K562 (cell line): Measurements from ENCODE around the gene CPTP. TPM values are rescaled to one million over a fixed set of nuclear protein-coding genes. Genes with fewer than 3 reads are reported as not detected.

ENCODE experiments used
- AFF1 ChIP-seq, 2 experiments: fragments of 450-650 bp; IDR thresholded peaks; 2 replicates each; pipeline ENCODE4 v1.6.1; 2018; ENCODE audit warnings: mild to moderate bottlenecking in 2 of 2, low read depth in 1 of 2; ENCODE audit not compliant: partially characterized antibody in 2 of 2
- CBX5 ChIP-seq: IDR thresholded peaks from 2 replicates; pipeline ENCODE4 v1.6.1; 2014; ENCODE audit warnings: low read depth, borderline replicate concordance
- CCAR2 ChIP-seq: fragments of 200-400 bp; formaldehyde crosslinking; IDR thresholded peaks from 2 replicates; pipeline ENCODE4 v1.6.1; 2017; ENCODE audit warnings: mild to moderate bottlenecking, low read depth, low read length
- CREB3L1 ChIP-seq: fragments of 450-650 bp; IDR thresholded peaks from 2 replicates; pipeline ENCODE4 v1.6.1; 2014; ENCODE audit warnings: low read depth, mild to moderate bottlenecking, moderate library complexity, borderline replicate concordance
- CREBBP ChIP-seq: IDR thresholded peaks from one replicate; pipeline ENCODE4 v1.6.1; 2012; ENCODE audit warnings: low read depth, mild to moderate bottlenecking, control low read depth, inconsistent platforms, low read length
- DIDO1 ChIP-seq: fragments of 450-650 bp; IDR thresholded peaks from 2 replicates; pipeline ENCODE4 v1.6.1; 2016; ENCODE audit warnings: low read depth, missing biosample characterization, missing genetic modification characterization
- GMEB1 ChIP-seq: fragments of 250-450 bp; sonication (Bioruptor Pico); IDR thresholded peaks from 2 replicates; pipeline ENCODE4 v1.4.0; 2020; ENCODE audit warnings: mild to moderate bottlenecking
- HMGN3 ChIP-seq: IDR thresholded peaks from 2 replicates; pipeline ENCODE4 v1.6.1; 2011; ENCODE audit warnings: borderline replicate concordance, low read depth, mild to moderate bottlenecking, mixed read lengths, low read length; ENCODE audit not compliant: insufficient read length; ENCODE audit errors: extremely low read depth
- MAFK ChIP-seq: IDR thresholded peaks from 2 replicates; pipeline ENCODE4 v1.6.1; 2011; ENCODE audit warnings: low read length, improper control_type of control experiment
- MAX ChIP-seq: sonication (generic); formaldehyde crosslinking; IDR thresholded peaks from 2 replicates; pipeline ENCODE4 v1.9.0; 2022; ENCODE audit warnings: mild to moderate bottlenecking, missing genetic modification reagents
- NCOA1 ChIP-seq: fragments of 450-650 bp; IDR thresholded peaks from 2 replicates; pipeline ENCODE4 v1.6.1; 2016; ENCODE audit warnings: low read depth
- NEUROD1 ChIP-seq: fragments of 150-350 bp; IDR thresholded peaks from 2 replicates; pipeline ENCODE4 v1.6.1; 2014; ENCODE audit warnings: borderline replicate concordance, low read length, low read depth; ENCODE audit not compliant: partially characterized antibody
- NFE2 ChIP-seq: IDR thresholded peaks from 2 replicates; pipeline ENCODE4 v1.6.1; 2014; ENCODE audit warnings: antibody characterized with exemption, low read depth
- RBM22 ChIP-seq: fragments of 200-400 bp; formaldehyde crosslinking; IDR thresholded peaks from 2 replicates; pipeline ENCODE4 v1.6.1; 2018; ENCODE audit warnings: low read length, low read depth; ENCODE audit not compliant: poor library complexity, severe bottlenecking
- TAF9B ChIP-seq: fragments of 450-650 bp; IDR thresholded peaks from 2 replicates; pipeline ENCODE4 v1.6.1; 2018; ENCODE audit warnings: mild to moderate bottlenecking; ENCODE audit not compliant: partially characterized antibody
- TAL1 ChIP-seq: fragments of 450-650 bp; IDR thresholded peaks from 2 replicates; pipeline ENCODE4 v1.6.1; 2016; ENCODE audit warnings: mild to moderate bottlenecking
- ZNF184 ChIP-seq: sonication (generic); formaldehyde crosslinking; IDR thresholded peaks from 2 replicates; pipeline ENCODE4 v1.5.0; 2020; ENCODE audit warnings: missing genetic modification reagents
- ZNF274 ChIP-seq: IDR thresholded peaks from 2 replicates; pipeline ENCODE4 v1.6.1; 2011; ENCODE audit warnings: low read depth, mild to moderate bottlenecking, low read length, moderate library complexity, borderline replicate concordance
- ZNF354B ChIP-seq: fragments of 250-450 bp; sonication (Bioruptor Pico); IDR thresholded peaks from 2 replicates; pipeline ENCODE4 v1.4.0; 2020
- ZNF551 ChIP-seq: fragments of 250-450 bp; sonication (Bioruptor Pico); IDR thresholded peaks from 2 replicates; pipeline ENCODE4 v1.5.0; 2021; ENCODE audit warnings: mild to moderate bottlenecking, moderate library complexity
- ZNF764 ChIP-seq: fragments of 250-450 bp; sonication (Bioruptor Pico); IDR thresholded peaks from 2 replicates; pipeline ENCODE4 v1.4.0; 2020; ENCODE audit warnings: low read depth, mild to moderate bottlenecking, moderate library complexity
- polyA plus RNA-seq, 8 experiments: library from polyadenylated mRNA; depleted of rRNA in 4 of 8; stranded (reverse) in 5 of 8; unstranded in 3 of 8; fragments of >200 nt; fragmentation: Nextera tagmentation in 2 of 8; fragmentation: Illumina TruSeq in 1 of 8; extraction: Ambion mirVana in 2 of 8; extraction: Trizol in 1 of 8; gene quantifications; 2 replicates each; pipeline versions ENCODE4 v1.2.1 to v1.2.3, GENCODE V29; 2011 to 2014; ENCODE audit warnings: inconsistent platforms in 1 of 8, missing spikeins in 1 of 8
- total RNA-seq, 7 experiments: library from RNA; depleted of rRNA in 6 of 7; stranded (reverse); fragments of >200 nt in 6 of 7; fragmentation: Illumina TruSeq in 2 of 7; extraction: Trizol in 2 of 7; gene quantifications; 2 replicates each; pipeline versions ENCODE4 v1.2.1 to v1.2.3, GENCODE V29; 2011 to 2021; ENCODE audit warnings: low replicate concordance in 1 of 7

Gene CPTP
- total and polyA plus RNA-seq, 9 of the 15 experiments (the other 6 are each of a cell fraction or from before 2014, with no cell fraction given) = 0.11 to 25.8 (median 3.5) TPM

- TF ChIP-seq NFE2 (no peak; the same call in 1 of the 2 replicates), ZNF764 (CRISPR knock-in tag) (no peak), ZNF551 (CRISPR knock-in tag) (no peak), CCAR2 (no peak), ZNF184 (no peak), CBX5 (peak; percentile 77; the same call in 1 of the 2 replicates), GMEB1 (CRISPR knock-in tag) (peak; percentile 85), TAF9B (peak; percentile 88), MAFK (0 out of 2 replicates have a peak, but pooled peaks have one; percentile 20), HMGN3 (peak; percentile 97), ZNF354B (CRISPR knock-in tag) (peak; percentile 34; the same call in 1 of the 2 replicates), NEUROD1 (peak; percentile 98), RBM22 (peak; percentile 96), AFF1 (IDR thresholded peaks at IDR 0.05; ENCODE audit: low read depth in 1 of 2, partially characterized antibody in 2 of 2) (peak in 1 of 2 experiments; percentile 91), TAL1 (no peak), DIDO1 (tag) (peak; percentile 93), CREB3L1 (peak; percentile 99), ZNF274 (peak; percentile 50; the same call in 1 of the 2 replicates), MAX (CRISPR knock-in tag) (peak; percentile 80), NCOA1 (peak; percentile 99), CREBBP (no peak)
Measured at GRCh38 chr1:1374929-1375662, 50.5 kb downstream of the CPTP start, which contains the start of gene AURKAIP1 (continued).
